ENCODE data around the gene ASB8.

GRCh38 chr12:48131517-48131916 lies 25.8 kb downstream of the ASB8 start:
- TF ChIP-seq CTCF (IDR thresholded peaks at IDR 0.05) (no peak), POLR2A (IDR thresholded peaks at IDR 0.05) (no peak)

Measured in right lobe of liver (tissue), 4 donors.